GM21576 (cell line): ENCODE data around the gene MTFR2.

ENCODE experiments used
- ATAC-seq: cut with Tn5 transposase; IDR thresholded peaks from one replicate; pipeline ENCODE4 v1.9.1; 2021; ENCODE audit warnings: mild to moderate bottlenecking, moderate library complexity; ENCODE audit not compliant: unreplicated experiment

MTFR2 gene

GRCh38 chr6:136189104-136189503 is 61.0 kb downstream of the MTFR2 start:
- no peak for ATAC-seq

DNA sequence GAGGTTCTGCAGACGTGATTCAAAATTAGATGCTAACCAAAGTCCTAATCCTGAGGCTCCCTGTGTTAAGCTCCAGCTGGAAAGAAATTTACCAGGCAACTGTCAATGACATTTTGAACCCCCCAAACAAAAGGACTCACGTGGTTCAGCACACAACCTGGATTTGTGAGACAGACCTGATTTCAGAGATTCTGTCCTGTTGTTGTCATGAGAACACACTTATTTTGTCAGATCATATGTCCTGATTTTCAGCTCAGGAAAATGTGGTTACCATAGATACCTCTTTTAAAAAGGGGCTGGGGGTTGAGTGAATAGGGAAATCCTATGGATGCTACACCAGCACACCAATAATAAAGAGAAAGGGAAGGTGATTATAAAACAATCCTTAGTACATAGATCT is 61.6 kb downstream of the MTFR2 start:
- ATAC-seq = no peak

DNA sequence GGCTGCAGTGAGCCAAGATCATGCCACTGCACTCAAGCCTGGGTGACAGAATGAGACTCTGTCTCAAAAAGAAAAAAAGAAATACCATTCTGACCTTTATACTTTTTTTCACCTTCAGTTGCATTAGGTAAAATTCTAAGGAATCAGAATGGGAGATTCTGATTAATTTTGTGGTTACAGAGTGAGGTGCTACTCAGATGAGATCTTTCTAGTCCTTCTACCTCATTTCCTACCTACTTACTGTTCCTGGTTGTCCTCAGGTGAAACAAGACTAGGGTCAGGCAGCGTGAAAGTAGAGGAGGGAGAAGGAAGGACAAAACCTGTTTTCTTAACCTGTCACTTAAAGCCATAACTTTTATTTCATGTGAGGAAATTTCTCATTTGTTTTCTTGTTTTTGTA is 63.7 kb downstream of the MTFR2 start:
- ATAC-seq = no peak

GRCh38 chr6:136184738-136185137 is 65.4 kb downstream of the MTFR2 start:
- ATAC-seq = no peak

DNA sequence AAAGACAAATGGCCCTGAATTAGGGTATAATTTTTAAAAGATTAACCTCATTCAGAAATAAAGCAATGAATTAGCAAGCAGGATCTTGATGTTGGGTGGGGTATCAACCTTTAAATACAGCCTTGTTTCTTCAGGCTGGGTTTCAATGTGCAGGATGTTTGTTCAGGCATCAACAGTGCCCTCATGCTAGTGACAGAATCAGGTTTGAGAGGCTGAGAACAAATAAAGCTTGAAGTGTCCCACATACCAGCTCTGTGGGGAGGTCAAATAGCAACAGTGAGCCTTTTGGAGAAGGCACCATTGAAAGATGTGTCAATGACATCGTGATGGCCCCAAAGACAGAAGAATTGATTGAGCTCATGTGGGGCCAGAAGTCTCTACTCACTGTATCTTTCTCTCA is 68.2 kb downstream of the MTFR2 start:
- no peak for ATAC-seq

GRCh38 chr6:136181512-136181833 is 68.6 kb downstream of the MTFR2 start:
- ATAC-seq = no peak
